ENCODE measurements around the gene CCDC157. TPM values are rescaled to one million over a fixed set of nuclear protein-coding genes. Genes with fewer than 3 reads are reported as not detected.

CCDC157 gene
- polyA plus RNA-seq, 1 donor from 2014 or later = 32.2 TPM

- TF ChIP-seq EP300 (conservative IDR thresholded peaks at IDR 0.05; ENCODE audit: poor library complexity, severe bottlenecking) (no peak), TAF1 (IDR thresholded peaks at IDR 0.05; ENCODE audit: low read depth) (no peak), EZH2 (IDR thresholded peaks at IDR 0.05; ENCODE audit: borderline replicate concordance, insufficient read depth, low read length, poor library complexity, severe bottlenecking) (no peak), POLR2AphosphoS5 (IDR thresholded peaks at IDR 0.05) (no peak), REST (IDR thresholded peaks at IDR 0.05; ENCODE audit: borderline replicate concordance) (no peak), RAD21 (conservative IDR thresholded peaks at IDR 0.05) (no peak), SMC3 (conservative IDR thresholded peaks at IDR 0.05; ENCODE audit: poor library complexity) (no peak), MXI1 (conservative IDR thresholded peaks at IDR 0.05; ENCODE audit: poor library complexity, severe bottlenecking) (no peak)
- TF ChIP-seq, protein P1, sequence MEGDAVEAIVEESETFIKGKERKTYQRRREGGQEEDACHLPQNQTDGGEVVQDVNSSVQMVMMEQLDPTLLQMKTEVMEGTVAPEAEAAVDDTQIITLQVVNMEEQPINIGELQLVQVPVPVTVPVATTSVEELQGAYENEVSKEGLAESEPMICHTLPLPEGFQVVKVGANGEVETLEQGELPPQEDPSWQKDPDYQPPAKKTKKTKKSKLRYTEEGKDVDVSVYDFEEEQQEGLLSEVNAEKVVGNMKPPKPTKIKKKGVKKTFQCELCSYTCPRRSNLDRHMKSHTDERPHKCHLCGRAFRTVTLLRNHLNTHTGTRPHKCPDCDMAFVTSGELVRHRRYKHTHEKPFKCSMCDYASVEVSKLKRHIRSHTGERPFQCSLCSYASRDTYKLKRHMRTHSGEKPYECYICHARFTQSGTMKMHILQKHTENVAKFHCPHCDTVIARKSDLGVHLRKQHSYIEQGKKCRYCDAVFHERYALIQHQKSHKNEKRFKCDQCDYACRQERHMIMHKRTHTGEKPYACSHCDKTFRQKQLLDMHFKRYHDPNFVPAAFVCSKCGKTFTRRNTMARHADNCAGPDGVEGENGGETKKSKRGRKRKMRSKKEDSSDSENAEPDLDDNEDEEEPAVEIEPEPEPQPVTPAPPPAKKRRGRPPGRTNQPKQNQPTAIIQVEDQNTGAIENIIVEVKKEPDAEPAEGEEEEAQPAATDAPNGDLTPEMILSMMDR (IDR thresholded peaks at IDR 0.05; ENCODE audit: poor library complexity, severe bottlenecking) = no peak
- Histone ChIP-seq H3K9me3 (ENCODE audit: low read length) (no peaks in the 10 kb centered on the region), H3K9ac (ENCODE audit: low read length) (no peak overlapping the region), H3K79me2 (replicated peaks; ENCODE audit: insufficient read depth, low read length) (no peaks in the 10 kb centered on the region), H3K27ac (ENCODE audit: low read length) (no peak overlapping the region), H3F3A (ENCODE audit: insufficient read depth, low read length, poor library complexity, severe bottlenecking) (no peaks in the 10 kb centered on the region), H3K4me2 (ENCODE audit: low read length) (no peak overlapping the region), H3K36me3 (ENCODE audit: insufficient read depth, low read length) (no peaks in the 10 kb centered on the region), H3K4me3 (ENCODE audit: low read length) (no peak overlapping the region), H3K9me2 (ENCODE audit: insufficient read depth, low read length) (no peaks in the 10 kb centered on the region), H4K20me1 (ENCODE audit: insufficient read depth) (no peaks in the 10 kb centered on the region), H2AFZ (ENCODE audit: low read depth, low read length) (no peak overlapping the region), H3K27me3 (ENCODE audit: insufficient read depth, low read depth, low read length) (no peaks in the 10 kb centered on the region)
Observed at GRCh38 chr22:30365891-30366290, 9.1 kb downstream of the CCDC157 start.

- Histone ChIP-seq H3K4me2 (ENCODE audit: low read length) (no peak overlapping the region), H3K36me3 (ENCODE audit: insufficient read depth, low read length) (no peaks in the 10 kb centered on the region), H3K27me3 (ENCODE audit: insufficient read depth, low read depth, low read length) (no peaks in the 10 kb centered on the region), H4K20me1 (ENCODE audit: insufficient read depth) (no peaks in the 10 kb centered on the region), H3K79me2 (replicated peaks; ENCODE audit: insufficient read depth, low read length) (no peaks in the 10 kb centered on the region), H3K4me3 (ENCODE audit: low read length) (no peak overlapping the region), H3K9me2 (ENCODE audit: insufficient read depth, low read length) (no peaks in the 10 kb centered on the region), H3F3A (ENCODE audit: insufficient read depth, low read length, poor library complexity, severe bottlenecking) (no peaks in the 10 kb centered on the region), H3K9me3 (ENCODE audit: low read length) (no peaks in the 10 kb centered on the region), H3K27ac (ENCODE audit: low read length) (no peak overlapping the region), H2AFZ (ENCODE audit: low read depth, low read length) (no peak overlapping the region), H3K9ac (ENCODE audit: low read length) (no peak overlapping the region)
- TF ChIP-seq EZH2 (IDR thresholded peaks at IDR 0.05; ENCODE audit: borderline replicate concordance, insufficient read depth, low read length, poor library complexity, severe bottlenecking) (no peak), POLR2AphosphoS5 (IDR thresholded peaks at IDR 0.05) (no peak), MXI1 (conservative IDR thresholded peaks at IDR 0.05; ENCODE audit: poor library complexity, severe bottlenecking) (no peak), RAD21 (conservative IDR thresholded peaks at IDR 0.05) (no peak)
- TF ChIP-seq, protein P1 (IDR thresholded peaks at IDR 0.05; ENCODE audit: poor library complexity, severe bottlenecking) = no peak
Observed at GRCh38 chr22:30368420-30368819, 11.6 kb downstream of the CCDC157 start.
